Hepatocyte (in vitro differentiated cells): ENCODE measurements around the gene CHST13.

Experiments
- EZH2 ChIP-seq: fragments of 200-600 bp; sonication (generic); IDR thresholded peaks from 2 replicates; pipeline ENCODE4 v1.6.1; 2016; ENCODE audit warnings: antibody characterized with exemption, mild to moderate bottlenecking, borderline replicate concordance
- TF ChIP-seq, protein P1 (sequence below): fragments of 200-600 bp; sonication (generic); IDR thresholded peaks from 2 replicates; pipeline ENCODE4 v1.5.1; 2016; ENCODE audit warnings: antibody characterized with exemption, mild to moderate bottlenecking; ENCODE audit not compliant: poor library complexity

DNA sequence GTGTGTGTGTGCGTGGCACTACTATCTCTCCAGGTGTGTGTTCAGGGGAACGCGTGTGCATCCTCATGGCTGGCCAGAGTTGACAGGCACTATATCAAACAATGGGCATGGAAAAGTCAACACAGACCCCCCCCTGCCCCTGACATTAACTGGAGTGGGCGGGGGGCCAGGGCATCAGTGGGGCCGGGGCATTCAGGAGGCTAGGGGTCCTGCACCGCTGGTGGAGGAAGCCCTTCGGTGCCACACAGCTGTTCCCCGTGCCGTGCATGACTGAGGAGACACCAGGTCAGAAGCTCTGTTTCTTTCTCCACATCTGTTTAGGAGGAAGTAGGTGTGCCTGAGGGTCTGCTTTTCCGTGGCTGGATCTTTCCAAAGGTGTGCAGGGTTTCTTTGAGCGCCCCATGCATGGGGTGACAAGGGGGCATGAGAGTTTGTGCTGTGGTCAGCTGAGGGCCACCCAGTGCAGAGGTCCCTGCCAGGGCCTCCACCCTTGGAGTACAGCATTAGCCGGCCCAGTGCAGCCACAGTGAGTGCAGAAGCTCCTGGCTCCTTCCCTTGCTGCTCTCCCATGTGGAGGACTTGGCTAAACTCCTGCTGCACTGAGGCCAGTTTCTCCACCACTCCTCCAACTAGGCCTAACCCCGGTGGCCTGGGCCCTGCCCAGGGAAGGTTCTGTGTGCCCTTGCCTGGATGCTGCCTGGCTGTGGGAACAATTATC, 27.3 kb downstream of the CHST13 start:
- TF ChIP-seq, protein P1, sequence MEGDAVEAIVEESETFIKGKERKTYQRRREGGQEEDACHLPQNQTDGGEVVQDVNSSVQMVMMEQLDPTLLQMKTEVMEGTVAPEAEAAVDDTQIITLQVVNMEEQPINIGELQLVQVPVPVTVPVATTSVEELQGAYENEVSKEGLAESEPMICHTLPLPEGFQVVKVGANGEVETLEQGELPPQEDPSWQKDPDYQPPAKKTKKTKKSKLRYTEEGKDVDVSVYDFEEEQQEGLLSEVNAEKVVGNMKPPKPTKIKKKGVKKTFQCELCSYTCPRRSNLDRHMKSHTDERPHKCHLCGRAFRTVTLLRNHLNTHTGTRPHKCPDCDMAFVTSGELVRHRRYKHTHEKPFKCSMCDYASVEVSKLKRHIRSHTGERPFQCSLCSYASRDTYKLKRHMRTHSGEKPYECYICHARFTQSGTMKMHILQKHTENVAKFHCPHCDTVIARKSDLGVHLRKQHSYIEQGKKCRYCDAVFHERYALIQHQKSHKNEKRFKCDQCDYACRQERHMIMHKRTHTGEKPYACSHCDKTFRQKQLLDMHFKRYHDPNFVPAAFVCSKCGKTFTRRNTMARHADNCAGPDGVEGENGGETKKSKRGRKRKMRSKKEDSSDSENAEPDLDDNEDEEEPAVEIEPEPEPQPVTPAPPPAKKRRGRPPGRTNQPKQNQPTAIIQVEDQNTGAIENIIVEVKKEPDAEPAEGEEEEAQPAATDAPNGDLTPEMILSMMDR, result no peak
- TF ChIP-seq EZH2, result no peak
